ENCODE results near the gene RNASEH2B.

The RNASEH2B gene

GRCh38 chr13:50928102-50928501 is 18.5 kb downstream of the RNASEH2B start:
- peak; percentile 17 to 33 for DNase-seq (ENCODE audit: low read depth in 2 of 2)
- TF ChIP-seq CTCF (IDR thresholded peaks at IDR 0.05; ENCODE audit: low read depth, low read length) = no peak
- H3K4me3 ChIP-seq (replicated peaks in 1 of 2; ENCODE audit: low read depth in 2 of 2, low read length in 2 of 2) = no peak overlapping the region

GRCh38 chr13:50928659-50929462 is 19.3 kb downstream of the RNASEH2B start:
- no peak for TF ChIP-seq CTCF (IDR thresholded peaks at IDR 0.05; ENCODE audit: low read depth, low read length)
- DNase-seq (ENCODE audit: low read depth in 2 of 2) = no peak
- H3K4me3 ChIP-seq (replicated peaks in 1 of 2; ENCODE audit: low read depth in 2 of 2, low read length in 2 of 2) = no peak overlapping the region

- TF ChIP-seq CTCF (IDR thresholded peaks at IDR 0.05; ENCODE audit: low read depth, low read length) = no peak
- DNase-seq (ENCODE audit: low read depth in 2 of 2) = no peak
- H3K4me3 ChIP-seq (replicated peaks in 1 of 2; ENCODE audit: low read depth in 2 of 2, low read length in 2 of 2) = no peak overlapping the region
Measured at GRCh38 chr13:50932091-50932490, 22.5 kb downstream of the RNASEH2B start.

- DNase-seq (ENCODE audit: low read depth in 2 of 2) = no peak
- TF ChIP-seq CTCF (IDR thresholded peaks at IDR 0.05; ENCODE audit: low read depth, low read length) = no peak
- H3K4me3 ChIP-seq (replicated peaks in 1 of 2; ENCODE audit: low read depth in 2 of 2, low read length in 2 of 2) = no peak overlapping the region
Measured at GRCh38 chr13:50934735-50935435, 25.3 kb downstream of the RNASEH2B start.

- H3K4me3 ChIP-seq (replicated peaks in 1 of 2; ENCODE audit: low read depth in 2 of 2, low read length in 2 of 2) = no peak overlapping the region
- peak; percentile 50 to 61 for DNase-seq (ENCODE audit: low read depth in 2 of 2)
- TF ChIP-seq CTCF (IDR thresholded peaks at IDR 0.05; ENCODE audit: low read depth, low read length) = no peak
Measured at GRCh38 chr13:50936679-50937078, 27.1 kb downstream of the RNASEH2B start.

- no peak for TF ChIP-seq CTCF (IDR thresholded peaks at IDR 0.05; ENCODE audit: low read depth, low read length)
- no peak for DNase-seq (ENCODE audit: low read depth in 2 of 2)
- no peak overlapping the region for H3K4me3 ChIP-seq (replicated peaks in 1 of 2; ENCODE audit: low read depth in 2 of 2, low read length in 2 of 2)
Measured at GRCh38 chr13:50940509-50940908, 30.9 kb downstream of the RNASEH2B start.
